ENCODE measurements around the gene SIGLEC11. TPM values are rescaled to one million over a fixed set of nuclear protein-coding genes. Genes with fewer than 3 reads are reported as not detected.

SIGLEC11 gene
- total RNA-seq, 4 donors from 2014 or later: 2.6 to 7.5 (median 4.3) TPM

DNA sequence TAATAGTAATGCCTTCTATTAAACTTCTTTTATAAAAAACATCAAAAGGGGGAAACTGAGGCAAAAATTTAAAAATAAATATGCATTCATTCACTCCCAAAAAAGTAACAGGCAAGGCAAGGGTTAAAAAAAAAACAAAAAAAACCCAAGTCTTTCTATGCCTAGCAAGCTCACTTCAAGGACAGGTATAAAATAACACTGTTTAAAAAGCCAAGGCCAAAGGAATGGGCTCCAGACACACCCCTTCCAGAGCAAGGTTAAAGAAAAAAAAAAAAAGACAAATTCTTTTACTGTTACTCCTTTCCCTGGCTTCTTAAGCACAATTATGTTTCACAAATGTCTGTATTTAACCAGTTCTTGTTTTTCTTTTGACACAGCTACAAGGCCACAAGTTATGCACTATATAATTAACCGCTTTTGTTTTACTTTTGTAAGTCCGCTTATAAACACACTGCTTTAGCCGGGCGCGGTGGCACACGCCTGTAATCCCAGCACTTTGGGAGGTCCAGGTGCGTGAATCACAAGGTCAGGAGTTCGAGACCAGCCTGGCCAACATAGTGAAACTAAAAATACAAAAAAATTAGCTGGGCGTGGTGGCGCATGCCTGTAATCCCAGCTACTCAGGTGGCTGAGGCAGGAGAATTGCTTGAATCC lies 3.6 kb downstream of the SIGLEC11 start:
- no peak for DNase-seq (ENCODE audit: low spot score in 2 of 2)
- no peak overlapping the region for H3K4me3 ChIP-seq
- H3K36me3 ChIP-seq: no peaks in the 10 kb centered on the region
- peaks cover 0 to 12% of the 10 kb centered on the region in 2 donors for H3K27me3 ChIP-seq
- H3K27ac ChIP-seq: no peak overlapping the region
- no peaks in the 10 kb centered on the region for H3K9me3 ChIP-seq
- peaks cover 0 to 36% (median 18%) of the 10 kb centered on the region in 4 donors for H3K4me1 ChIP-seq
- TF ChIP-seq POLR2A (IDR thresholded peaks at IDR 0.05) (no peak), EP300 (IDR thresholded peaks at IDR 0.05) (no peak)
- TF ChIP-seq, protein P1, sequence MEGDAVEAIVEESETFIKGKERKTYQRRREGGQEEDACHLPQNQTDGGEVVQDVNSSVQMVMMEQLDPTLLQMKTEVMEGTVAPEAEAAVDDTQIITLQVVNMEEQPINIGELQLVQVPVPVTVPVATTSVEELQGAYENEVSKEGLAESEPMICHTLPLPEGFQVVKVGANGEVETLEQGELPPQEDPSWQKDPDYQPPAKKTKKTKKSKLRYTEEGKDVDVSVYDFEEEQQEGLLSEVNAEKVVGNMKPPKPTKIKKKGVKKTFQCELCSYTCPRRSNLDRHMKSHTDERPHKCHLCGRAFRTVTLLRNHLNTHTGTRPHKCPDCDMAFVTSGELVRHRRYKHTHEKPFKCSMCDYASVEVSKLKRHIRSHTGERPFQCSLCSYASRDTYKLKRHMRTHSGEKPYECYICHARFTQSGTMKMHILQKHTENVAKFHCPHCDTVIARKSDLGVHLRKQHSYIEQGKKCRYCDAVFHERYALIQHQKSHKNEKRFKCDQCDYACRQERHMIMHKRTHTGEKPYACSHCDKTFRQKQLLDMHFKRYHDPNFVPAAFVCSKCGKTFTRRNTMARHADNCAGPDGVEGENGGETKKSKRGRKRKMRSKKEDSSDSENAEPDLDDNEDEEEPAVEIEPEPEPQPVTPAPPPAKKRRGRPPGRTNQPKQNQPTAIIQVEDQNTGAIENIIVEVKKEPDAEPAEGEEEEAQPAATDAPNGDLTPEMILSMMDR (IDR thresholded peaks at IDR 0.05): no peak
- WGBS, 2 donors: 84 to 89% methylated on average over 10 of the region's 10 CpGs

DNA sequence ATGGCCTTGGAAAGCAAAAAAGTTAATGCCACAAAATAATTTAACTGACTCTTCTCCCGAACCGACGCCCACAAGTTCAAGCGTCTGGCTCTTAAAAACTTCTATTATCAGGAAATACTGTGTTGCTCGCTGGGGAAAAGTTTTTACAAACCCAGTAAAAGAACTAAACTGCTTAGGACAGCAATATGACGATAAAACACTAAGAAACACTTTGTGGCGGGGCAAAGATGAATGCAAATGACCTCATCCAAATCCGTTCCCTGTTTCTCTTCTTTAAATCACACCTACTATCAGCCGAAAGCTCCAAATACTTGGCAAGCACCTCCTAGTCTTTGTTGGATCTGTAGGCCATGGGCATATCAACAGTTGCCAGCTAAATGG lies 4.9 kb downstream of the SIGLEC11 start:
- peaks cover 0 to 46% (median 18%) of the 10 kb centered on the region in 4 donors for H3K4me1 ChIP-seq
- no peaks in the 10 kb centered on the region for H3K36me3 ChIP-seq
- DNase-seq (ENCODE audit: low spot score in 2 of 2): no peak
- H3K4me3 ChIP-seq: no peak overlapping the region
- H3K27ac ChIP-seq: no peak overlapping the region
- peaks cover 0 to 12% of the 10 kb centered on the region in 2 donors for H3K27me3 ChIP-seq
- H3K9me3 ChIP-seq: no peaks in the 10 kb centered on the region
- TF ChIP-seq, protein P1 (IDR thresholded peaks at IDR 0.05): no peak
- TF ChIP-seq EP300 (IDR thresholded peaks at IDR 0.05) (no peak), POLR2A (IDR thresholded peaks at IDR 0.05) (no peak)
- WGBS, 2 donors: 50 to 63% methylated on average over 9 of the region's 9 CpGs

DNA sequence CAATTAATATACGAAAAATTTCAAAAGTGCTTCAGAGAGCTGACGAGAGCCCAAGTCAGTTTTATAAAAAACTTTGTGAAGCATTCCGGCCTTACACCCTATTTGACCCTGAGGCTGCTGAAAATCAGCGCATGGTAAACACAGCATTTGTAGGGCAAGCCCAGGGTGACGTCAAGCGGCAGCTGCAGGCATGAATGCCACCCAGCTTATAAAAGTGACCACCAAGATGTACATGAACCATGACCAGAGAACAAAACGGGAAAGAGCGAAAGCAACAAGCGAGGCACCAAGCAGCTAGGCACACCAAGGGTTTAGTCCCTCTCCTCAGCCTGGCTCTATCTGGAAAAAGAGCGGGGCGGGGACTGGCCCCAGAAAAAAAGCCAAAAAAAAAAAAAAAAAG lies 6.0 kb downstream of the SIGLEC11 start:
- TF ChIP-seq POLR2A (IDR thresholded peaks at IDR 0.05): no peak
- H3K9me3 ChIP-seq: no peaks in the 10 kb centered on the region
- DNase-seq (ENCODE audit: low spot score in 2 of 2): no peak
- H3K4me1 ChIP-seq: peaks cover 0 to 46% (median 18%) of the 10 kb centered on the region in 4 donors
- peak overlapping the region in 1 of 4 donors; percentile 9 for H3K4me3 ChIP-seq
- no peaks in the 10 kb centered on the region for H3K36me3 ChIP-seq
- peak overlapping the region in 1 of 4 donors; percentile 52 for H3K27ac ChIP-seq
- peaks cover 0 to 12% of the 10 kb centered on the region in 2 donors for H3K27me3 ChIP-seq
- 33 to 40% methylated on average over 11 of the region's 11 CpGs for WGBS, 2 donors

DNA sequence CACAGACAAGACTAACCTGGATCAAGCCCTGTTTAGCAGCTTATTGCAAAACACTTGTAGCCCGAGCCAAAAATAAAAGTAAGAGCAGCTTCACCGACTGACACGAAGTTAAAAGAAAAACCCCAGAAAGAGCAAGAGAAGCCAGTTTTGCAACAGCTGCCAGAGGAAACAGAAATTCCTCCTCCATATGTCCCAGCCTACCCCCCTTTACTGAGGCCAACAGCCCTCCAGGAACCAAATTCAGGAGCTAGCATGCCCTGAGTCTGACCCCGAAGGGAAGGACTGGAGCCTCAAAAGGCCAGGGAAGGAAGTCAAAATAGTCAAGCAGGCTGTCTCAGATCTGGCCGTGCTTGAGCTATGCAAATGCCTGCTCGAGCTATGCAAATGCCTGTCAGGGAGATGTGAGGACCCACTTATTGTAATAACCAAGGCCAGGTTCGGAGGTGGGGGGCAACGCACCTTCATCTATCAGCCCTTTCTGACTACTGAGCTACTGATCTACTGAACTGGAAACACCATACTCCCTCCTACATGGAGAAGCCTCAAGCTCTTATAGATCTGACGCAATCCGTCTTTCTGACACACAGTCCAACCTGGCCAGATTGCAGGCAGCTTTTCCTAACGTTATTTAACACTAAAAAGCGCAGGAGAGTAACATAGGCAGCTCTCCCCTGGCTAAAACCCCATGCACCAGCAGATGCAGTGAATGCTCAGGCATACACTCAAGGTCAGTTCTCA lies 6.7 kb downstream of the SIGLEC11 start:
- H3K4me1 ChIP-seq: peaks cover 0 to 46% (median 18%) of the 10 kb centered on the region in 4 donors
- TF ChIP-seq EP300 (IDR thresholded peaks at IDR 0.05) (peak in 1 of 2 donors; percentile 13), POLR2A (IDR thresholded peaks at IDR 0.05) (no peak)
- TF ChIP-seq, protein P1 (IDR thresholded peaks at IDR 0.05): no peak
- DNase-seq (ENCODE audit: low spot score in 2 of 2): no peak
- H3K27me3 ChIP-seq: peaks cover 0 to 12% of the 10 kb centered on the region in 2 donors
- H3K4me3 ChIP-seq: no peak overlapping the region
- peak overlapping the region in 1 of 4 donors; percentile 52 for H3K27ac ChIP-seq
- no peaks in the 10 kb centered on the region for H3K36me3 ChIP-seq
- WGBS, 2 donors: 17 to 18% methylated on average over 12 of the region's 12 CpGs
- H3K9me3 ChIP-seq: no peaks in the 10 kb centered on the region

DNA sequence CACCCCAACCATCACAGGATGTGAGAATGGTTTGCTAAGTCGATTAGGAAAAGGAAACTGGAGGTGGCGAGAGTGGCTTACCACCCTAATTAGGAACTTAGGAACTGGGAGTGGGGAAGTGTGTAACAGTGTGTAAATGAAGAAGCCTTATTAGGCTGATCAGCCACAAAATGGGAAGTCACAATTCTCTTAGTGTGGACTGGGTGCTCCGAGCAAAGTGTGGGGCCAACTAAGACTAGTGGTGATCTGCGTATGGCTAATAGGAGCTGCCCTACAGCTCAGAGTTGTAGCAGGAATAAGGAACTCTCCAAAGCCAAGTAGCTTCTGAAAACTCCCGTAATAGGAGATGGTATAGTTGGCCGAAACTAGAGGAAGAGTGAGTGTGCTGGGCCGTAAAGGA lies 7.6 kb downstream of the SIGLEC11 start:
- H3K9me3 ChIP-seq: no peaks in the 10 kb centered on the region
- H3K27ac ChIP-seq: no peak overlapping the region
- WGBS, 2 donors: 58 to 60% methylated on average over 7 of the region's 7 CpGs
- no peak for DNase-seq (ENCODE audit: low spot score in 2 of 2)
- no peak for TF ChIP-seq EP300 (IDR thresholded peaks at IDR 0.05)
- TF ChIP-seq, protein P1 (IDR thresholded peaks at IDR 0.05): no peak
- no peak for TF ChIP-seq POLR2A (IDR thresholded peaks at IDR 0.05)
- H3K4me3 ChIP-seq: no peak overlapping the region
- peaks cover 0 to 9% of the 10 kb centered on the region in 2 donors for H3K27me3 ChIP-seq
- H3K4me1 ChIP-seq: peaks cover 0 to 46% (median 18%) of the 10 kb centered on the region in 4 donors
- H3K36me3 ChIP-seq: no peaks in the 10 kb centered on the region
